Smooth muscle cell (in vitro differentiated cells): ENCODE results near the gene RRP8. TPM values are rescaled to one million over a fixed set of nuclear protein-coding genes. Genes with fewer than 3 reads are reported as not detected.

ENCODE experiments used
- DNase-seq: peaks from one replicate; lab custom pipeline; 2025; ENCODE audit not compliant: unreplicated experiment; lab: John Stamatoyannopoulos, UW
- H2AFZ ChIP-seq: fragments of 200-600 bp; sonication (generic); 2 replicates; pipeline ENCODE4 v1.6.0; 2016; ENCODE audit warnings: antibody characterized with exemption, low read depth, mild to moderate bottlenecking
- H3F3A ChIP-seq: fragments of 200-600 bp; sonication (generic); 2 replicates; pipeline ENCODE4 v1.6.0; 2017; ENCODE audit warnings: antibody characterized with exemption, low read depth
- H3K27ac ChIP-seq: fragments of 200-600 bp; sonication (generic); 2 replicates; pipeline ENCODE4 v1.5.1; 2016; ENCODE audit warnings: low read depth, mild to moderate bottlenecking
- H3K27me3 ChIP-seq: fragments of 200-600 bp; sonication (generic); 2 replicates; pipeline ENCODE4 v1.6.1; 2016; ENCODE audit warnings: low read depth, mild to moderate bottlenecking
- H3K36me3 ChIP-seq: fragments of 200-600 bp; sonication (generic); 2 replicates; pipeline ENCODE4 v1.5.1; 2016; ENCODE audit warnings: low read depth
- H3K4me1 ChIP-seq: fragments of 200-600 bp; sonication (generic); 2 replicates; pipeline ENCODE4 v1.5.1; 2016; ENCODE audit warnings: low read depth
- H3K4me2 ChIP-seq: fragments of 200-600 bp; sonication (generic); 2 replicates; pipeline ENCODE4 v1.6.0; 2016; ENCODE audit warnings: mild to moderate bottlenecking
- H3K4me3 ChIP-seq: fragments of 200-600 bp; sonication (generic); 2 replicates; pipeline ENCODE4 v1.5.1; 2016; ENCODE audit warnings: mild to moderate bottlenecking
- H3K79me2 ChIP-seq: fragments of 200-600 bp; sonication (generic); 2 replicates; pipeline ENCODE4 v1.6.0; 2016; ENCODE audit warnings: low read depth, mild to moderate bottlenecking
- H3K9ac ChIP-seq: fragments of 200-600 bp; sonication (generic); 2 replicates; pipeline ENCODE4 v1.6.0; 2016; ENCODE audit warnings: low read depth
- H3K9me3 ChIP-seq: fragments of 200-600 bp; sonication (generic); replicated peaks from 2 replicates; pipeline ENCODE4 v1.5.1; 2016; ENCODE audit warnings: low read depth
- H4K20me1 ChIP-seq: fragments of 200-600 bp; sonication (generic); 2 replicates; pipeline ENCODE4 v1.6.0; 2016; ENCODE audit warnings: low read depth
- WGBS: methylation state at CpG from one replicate; pipeline ENCODE4 v1.1.7; 2016; ENCODE audit warnings: low lambda C conversion rate; 5-methylcytosine and 5-hydroxymethylcytosine counted together
- polyA plus RNA-seq: library from polyadenylated mRNA; unstranded; fragments of >200 nt; fragmentation: Nextera tagmentation; extraction: Ambion mirVana; gene quantifications from 2 replicates; pipeline ENCODE4 v1.2.1, GENCODE V29; 2016
- total RNA-seq: library from RNA; depleted of rRNA; stranded (reverse); fragments of >200 nt; gene quantifications from 2 replicates; pipeline ENCODE4 v1.2.3, GENCODE V29; 2014
- TF ChIP-seq, protein P1 (sequence below): fragments of 200-600 bp; sonication (generic); IDR thresholded peaks from 2 replicates; pipeline ENCODE4 v1.5.1; 2017; ENCODE audit warnings: borderline replicate concordance, mild to moderate bottlenecking, antibody characterized with exemption; ENCODE audit not compliant: insufficient read depth, poor library complexity, severe bottlenecking

Gene RRP8
- total and polyA plus RNA-seq, 2 experiments from 2014 or later: 10.2 to 24.9 TPM

DNA sequence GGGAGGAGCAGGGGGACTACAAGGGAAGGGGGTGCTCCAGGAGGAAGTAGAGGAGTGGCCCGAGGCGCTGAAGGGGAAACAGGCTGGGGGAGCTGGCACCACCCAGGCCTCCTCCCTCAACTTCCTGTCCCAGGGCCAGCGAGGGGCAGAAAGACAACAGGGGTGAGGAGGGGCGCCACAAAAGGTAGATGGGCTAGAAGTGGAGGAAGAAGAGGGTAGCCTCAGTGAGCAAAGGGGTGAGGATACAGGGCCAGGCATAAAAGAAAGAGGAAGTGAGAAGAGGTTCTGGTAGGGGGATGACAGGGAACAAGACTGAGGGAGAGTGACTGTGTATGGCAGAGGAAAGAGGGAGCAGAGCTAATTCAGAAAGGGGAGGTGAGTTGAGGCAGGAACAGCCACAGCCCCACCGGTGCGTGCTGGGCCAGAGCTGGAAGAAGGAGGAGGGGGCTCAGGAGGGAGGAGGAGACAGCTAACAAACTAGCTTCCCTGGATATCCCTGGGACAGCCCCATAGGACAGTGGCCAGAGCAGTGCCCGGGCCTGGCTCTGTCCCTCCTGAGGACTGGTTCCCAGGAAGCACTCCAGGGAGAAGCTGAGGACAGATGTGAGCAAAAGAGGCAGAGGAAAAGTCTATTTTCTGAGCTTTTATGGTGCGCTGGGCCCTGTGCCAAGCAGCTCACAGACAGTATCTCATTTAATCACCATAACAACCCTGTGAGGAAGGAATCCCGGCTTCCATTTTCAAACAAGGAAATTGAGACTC is 43.7 kb upstream of the RRP8 start:
- Histone ChIP-seq H4K20me1 (peaks cover 47% of the 10 kb centered on the region), H3K27me3 (no peaks in the 10 kb centered on the region), H3F3A (peaks cover 9% of the 10 kb centered on the region), H2AFZ (no peak overlapping the region), H3K27ac (peak overlapping the region; percentile 73), H3K9ac (peak overlapping the region; percentile 0), H3K79me2 (peaks cover 40% of the 10 kb centered on the region), H3K4me2 (peak overlapping the region; percentile 61), H3K4me1 (peaks cover 11% of the 10 kb centered on the region), H3K36me3 (no peaks in the 10 kb centered on the region), H3K9me3 (no peaks in the 10 kb centered on the region), H3K4me3 (peak overlapping the region; percentile 14)
- TF ChIP-seq, protein P1, sequence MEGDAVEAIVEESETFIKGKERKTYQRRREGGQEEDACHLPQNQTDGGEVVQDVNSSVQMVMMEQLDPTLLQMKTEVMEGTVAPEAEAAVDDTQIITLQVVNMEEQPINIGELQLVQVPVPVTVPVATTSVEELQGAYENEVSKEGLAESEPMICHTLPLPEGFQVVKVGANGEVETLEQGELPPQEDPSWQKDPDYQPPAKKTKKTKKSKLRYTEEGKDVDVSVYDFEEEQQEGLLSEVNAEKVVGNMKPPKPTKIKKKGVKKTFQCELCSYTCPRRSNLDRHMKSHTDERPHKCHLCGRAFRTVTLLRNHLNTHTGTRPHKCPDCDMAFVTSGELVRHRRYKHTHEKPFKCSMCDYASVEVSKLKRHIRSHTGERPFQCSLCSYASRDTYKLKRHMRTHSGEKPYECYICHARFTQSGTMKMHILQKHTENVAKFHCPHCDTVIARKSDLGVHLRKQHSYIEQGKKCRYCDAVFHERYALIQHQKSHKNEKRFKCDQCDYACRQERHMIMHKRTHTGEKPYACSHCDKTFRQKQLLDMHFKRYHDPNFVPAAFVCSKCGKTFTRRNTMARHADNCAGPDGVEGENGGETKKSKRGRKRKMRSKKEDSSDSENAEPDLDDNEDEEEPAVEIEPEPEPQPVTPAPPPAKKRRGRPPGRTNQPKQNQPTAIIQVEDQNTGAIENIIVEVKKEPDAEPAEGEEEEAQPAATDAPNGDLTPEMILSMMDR: no peak
- no peak for DNase-seq
- 36% methylated on average over 7 of the region's 9 CpGs for WGBS

DNA sequence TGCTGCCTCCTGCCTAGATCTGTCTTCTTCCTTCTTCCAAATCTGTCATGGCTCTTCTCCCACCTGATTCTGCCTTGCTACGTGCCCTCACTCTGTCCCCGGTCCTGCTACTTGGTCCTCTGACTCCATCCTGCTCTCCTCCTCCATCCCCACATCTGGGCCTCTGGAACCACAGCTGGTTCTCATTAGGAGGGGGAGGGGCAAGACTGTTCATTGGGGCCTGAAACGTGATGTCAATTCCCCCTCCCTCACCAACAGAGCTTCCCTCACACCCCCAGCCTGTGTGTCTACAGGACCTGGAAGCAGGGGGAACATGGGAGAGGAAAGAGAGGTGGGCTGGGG is 43.1 kb upstream of the RRP8 start:
- no peaks in the 10 kb centered on the region for H3K36me3 ChIP-seq
- TF ChIP-seq, protein P1: no peak
- 26% methylated on average over 3 of the region's 3 CpGs for WGBS
- H3K4me2 ChIP-seq: peak overlapping the region; percentile 61
- peaks cover 9% of the 10 kb centered on the region for H3F3A ChIP-seq
- H3K4me1 ChIP-seq: peaks cover 11% of the 10 kb centered on the region
- peak overlapping the region; percentile 14 for H3K4me3 ChIP-seq
- peak overlapping the region; percentile 73 for H3K27ac ChIP-seq
- H3K79me2 ChIP-seq: peaks cover 36% of the 10 kb centered on the region
- no peaks in the 10 kb centered on the region for H3K27me3 ChIP-seq
- H2AFZ ChIP-seq: no peak overlapping the region
- peaks cover 49% of the 10 kb centered on the region for H4K20me1 ChIP-seq
- H3K9me3 ChIP-seq: no peaks in the 10 kb centered on the region
- peak overlapping the region; percentile 0 for H3K9ac ChIP-seq
- DNase-seq: no peak

DNA sequence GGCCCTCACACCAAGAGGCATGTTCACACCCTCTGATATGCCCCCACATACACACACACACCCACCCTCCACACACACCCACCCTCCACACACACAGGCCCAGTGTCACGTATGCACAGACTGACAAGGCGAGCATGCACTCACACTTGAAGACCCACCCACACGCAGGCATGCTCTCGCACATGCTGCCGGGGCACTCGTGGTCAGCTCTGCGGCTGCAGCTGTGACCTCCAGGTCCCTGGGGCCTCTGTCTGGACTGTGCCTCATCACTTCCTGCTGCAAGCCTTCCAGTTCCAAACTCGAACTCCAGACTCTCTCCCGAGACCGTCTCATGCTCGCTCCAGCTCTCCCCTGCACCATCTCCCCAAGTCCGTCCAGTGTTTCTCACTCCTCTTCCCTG is 42.7 kb upstream of the RRP8 start:
- peaks cover 9% of the 10 kb centered on the region for H3F3A ChIP-seq
- WGBS: 51% methylated on average over 12 of the region's 12 CpGs
- no peaks in the 10 kb centered on the region for H3K9me3 ChIP-seq
- no peaks in the 10 kb centered on the region for H3K27me3 ChIP-seq
- H3K9ac ChIP-seq: no peak overlapping the region
- peak overlapping the region; percentile 14 for H3K4me3 ChIP-seq
- H3K4me2 ChIP-seq: peak overlapping the region; percentile 61
- H3K79me2 ChIP-seq: peaks cover 32% of the 10 kb centered on the region
- no peak overlapping the region for H2AFZ ChIP-seq
- peaks cover 49% of the 10 kb centered on the region for H4K20me1 ChIP-seq
- no peak for DNase-seq
- H3K27ac ChIP-seq: peak overlapping the region; percentile 73
- no peaks in the 10 kb centered on the region for H3K36me3 ChIP-seq
- H3K4me1 ChIP-seq: peaks cover 11% of the 10 kb centered on the region
- TF ChIP-seq, protein P1: no peak

DNA sequence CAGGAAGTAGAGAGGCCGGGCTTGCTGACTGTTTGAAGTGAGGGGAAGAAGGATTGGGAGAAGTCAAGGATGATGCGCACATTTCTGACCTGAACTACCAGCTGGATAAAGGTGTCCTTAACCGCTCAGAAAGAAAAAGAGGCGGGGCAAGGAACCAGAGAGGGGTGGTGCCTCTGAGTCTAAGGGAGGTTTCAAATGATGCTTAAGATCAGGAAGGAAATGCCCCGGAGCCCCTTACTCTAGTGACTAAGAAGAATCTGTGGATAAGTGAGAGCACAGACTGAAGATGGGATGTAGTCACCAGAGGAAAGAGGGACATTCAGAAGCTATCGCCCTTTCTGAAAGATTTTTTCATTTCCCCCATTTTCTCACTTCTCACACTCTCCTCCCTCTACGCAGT is 39.5 kb upstream of the RRP8 start:
- Histone ChIP-seq H3K27me3 (no peaks in the 10 kb centered on the region), H2AFZ (no peak overlapping the region), H3K9me3 (no peaks in the 10 kb centered on the region), H3K9ac (no peak overlapping the region), H3K79me2 (peaks cover 30% of the 10 kb centered on the region), H3F3A (peaks cover 4% of the 10 kb centered on the region), H3K27ac (no peak overlapping the region), H3K4me2 (no peak overlapping the region), H3K36me3 (no peaks in the 10 kb centered on the region), H4K20me1 (peaks cover 62% of the 10 kb centered on the region), H3K4me1 (peaks cover 11% of the 10 kb centered on the region), H3K4me3 (no peak overlapping the region)
- TF ChIP-seq, protein P1: no peak
- no peak for DNase-seq
- WGBS: 94% methylated on average over 7 of the region's 7 CpGs
